ENCODE measurements around the gene ASIC2. TPM values are rescaled to one million over a fixed set of nuclear protein-coding genes. Genes with fewer than 3 reads are reported as not detected.

Gene ASIC2
- total RNA-seq, 3 donors from 2014 or later: 0.84 to 4.6 (median 0.98) TPM

DNA sequence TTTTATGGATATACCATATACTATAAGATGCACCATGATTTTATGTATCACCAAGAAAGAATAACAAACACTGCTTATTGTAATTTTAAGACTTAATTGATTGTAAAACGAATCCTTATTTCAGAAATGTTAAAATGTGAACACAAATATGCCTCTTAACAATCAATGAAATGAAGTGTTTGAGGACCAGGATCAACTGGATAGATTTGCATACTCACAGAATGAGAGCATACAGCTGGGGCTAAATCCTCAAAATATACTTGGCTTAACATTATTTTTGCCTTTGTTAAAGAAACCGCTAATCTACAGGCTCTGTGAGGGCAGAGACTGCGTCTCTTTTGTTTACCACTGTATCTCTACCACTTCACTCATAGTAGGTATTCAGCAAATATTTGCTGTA is 207.8 kb downstream of the ASIC2 start:
- Histone ChIP-seq H3K4me1 (ENCODE audit: low read depth) (peaks cover 6% of the 10 kb centered on the region), H3K9me3 (no peaks in the 10 kb centered on the region), H3K4me3 (no peak overlapping the region), H3K36me3 (ENCODE audit: low read depth) (no peaks in the 10 kb centered on the region)
- DNase-seq: no peak
- ATAC-seq: no peak
- intact Hi-C loops (cut with DNase I, micrococcal nuclease): no loop called here
- TF ChIP-seq CTCF (IDR thresholded peaks at IDR 0.05): no peak

DNA sequence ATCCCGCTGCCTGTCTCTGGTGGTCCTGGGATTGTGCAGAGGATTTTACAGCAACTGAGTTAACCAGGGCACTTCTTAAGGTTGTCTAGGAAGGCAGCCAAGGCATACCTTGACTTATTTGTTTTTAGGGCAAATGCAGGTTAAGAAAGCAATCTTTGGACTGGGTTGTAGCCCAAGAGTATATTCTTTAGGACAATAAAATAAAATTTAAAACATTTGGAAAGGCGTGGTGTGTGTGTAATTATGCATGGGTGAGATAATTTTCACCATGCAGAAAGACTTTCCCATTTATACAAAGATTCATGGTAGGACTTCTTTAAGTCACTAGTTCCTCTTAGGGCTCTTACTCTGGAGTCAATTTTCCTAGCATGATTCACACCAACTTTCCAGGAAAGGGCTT is 208.3 kb downstream of the ASIC2 start:
- H3K36me3 ChIP-seq (ENCODE audit: low read depth): no peaks in the 10 kb centered on the region
- peak in 1 of 3 donors; percentile 48 for DNase-seq
- TF ChIP-seq CTCF (IDR thresholded peaks at IDR 0.05): no peak
- peaks cover 6% of the 10 kb centered on the region for H3K4me1 ChIP-seq (ENCODE audit: low read depth)
- ATAC-seq: peak; percentile 62
- no peak overlapping the region for H3K4me3 ChIP-seq
- intact Hi-C loops (cut with DNase I, micrococcal nuclease): no loop called here
- H3K9me3 ChIP-seq: no peaks in the 10 kb centered on the region

- no peak for ATAC-seq
- intact Hi-C loops (cut with DNase I, micrococcal nuclease): no loop called here
- no peak for TF ChIP-seq CTCF (IDR thresholded peaks at IDR 0.05)
Observed at GRCh38 chr17:33082529-33083173, 210.4 kb downstream of the ASIC2 start.

DNA sequence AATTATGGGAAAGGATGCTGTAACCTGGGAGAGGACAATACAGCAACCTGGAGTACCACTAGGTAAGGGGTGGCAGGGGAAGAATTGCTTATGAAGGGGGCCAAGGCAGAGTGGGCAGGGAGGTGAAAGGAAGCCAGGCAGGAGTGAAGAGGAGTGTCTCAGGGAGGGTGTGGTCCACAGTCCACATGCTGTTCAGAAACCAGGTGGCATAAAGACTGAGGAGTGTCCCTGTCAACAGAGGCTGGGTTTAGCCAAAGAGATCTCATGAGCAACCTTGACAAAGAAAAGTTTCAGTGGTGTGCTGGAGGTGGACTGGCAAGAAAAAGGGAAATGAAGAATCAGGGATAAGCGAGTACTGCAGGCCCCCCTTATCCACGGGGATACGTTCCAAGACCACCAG is 213.0 kb downstream of the ASIC2 start:
- peak in 2 of 3 donors; percentile 26 to 60 for DNase-seq
- Histone ChIP-seq H3K4me3 (no peak overlapping the region), H3K36me3 (ENCODE audit: low read depth) (no peaks in the 10 kb centered on the region), H3K9me3 (no peaks in the 10 kb centered on the region), H3K4me1 (ENCODE audit: low read depth) (no peaks in the 10 kb centered on the region)
- intact Hi-C loops (cut with DNase I, micrococcal nuclease): no loop called here
- no peak for TF ChIP-seq CTCF (IDR thresholded peaks at IDR 0.05)
- peak; percentile 84 for ATAC-seq

More at GRCh38 chr17:33082529-33083173, 210.4 kb downstream of the ASIC2 start:
- no peaks in the 10 kb centered on the region for H3K9me3 ChIP-seq
- no peak for DNase-seq
- peaks cover 6% of the 10 kb centered on the region for H3K4me1 ChIP-seq (ENCODE audit: low read depth)
- H3K36me3 ChIP-seq (ENCODE audit: low read depth): no peaks in the 10 kb centered on the region
- no peak overlapping the region for H3K4me3 ChIP-seq

- H3K36me3 ChIP-seq (ENCODE audit: low read depth): no peaks in the 10 kb centered on the region
- TF ChIP-seq CTCF (IDR thresholded peaks at IDR 0.05): no peak
- intact Hi-C loops (cut with DNase I, micrococcal nuclease): no loop called here
- no peak overlapping the region for H3K4me3 ChIP-seq
- DNase-seq: no peak
- no peaks in the 10 kb centered on the region for H3K4me1 ChIP-seq (ENCODE audit: low read depth)
- ATAC-seq: no peak
- H3K9me3 ChIP-seq: no peaks in the 10 kb centered on the region
Observed at GRCh38 chr17:33079201-33079600, 213.9 kb downstream of the ASIC2 start.

DNA sequence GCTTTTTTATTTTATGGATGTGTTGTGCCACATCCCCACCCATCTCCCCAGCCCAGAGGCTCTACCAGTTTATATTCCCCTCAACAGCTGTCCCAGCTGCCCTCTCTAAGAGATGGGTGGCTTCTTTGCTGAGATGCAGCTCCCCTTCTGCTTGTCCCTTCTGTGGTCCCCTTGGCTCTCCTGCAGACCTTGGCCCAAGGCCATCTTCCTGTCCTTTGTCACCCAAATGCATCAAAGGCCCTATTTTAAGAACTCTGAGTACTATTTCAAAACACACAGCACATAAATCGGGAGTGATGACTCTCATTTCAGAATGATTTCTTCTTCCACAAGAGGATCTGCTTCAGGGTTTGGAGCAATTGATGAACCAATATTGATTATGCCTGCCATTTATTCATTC is 216.1 kb downstream of the ASIC2 start:
- no peak for DNase-seq
- no peak for TF ChIP-seq CTCF (IDR thresholded peaks at IDR 0.05)

More for the DNA sequence above, 216.1 kb downstream of the ASIC2 start:
- Histone ChIP-seq H3K4me1 (ENCODE audit: low read depth) (no peaks in the 10 kb centered on the region), H3K9me3 (no peaks in the 10 kb centered on the region), H3K36me3 (ENCODE audit: low read depth) (no peaks in the 10 kb centered on the region), H3K4me3 (no peak overlapping the region)
- ATAC-seq: no peak
- intact Hi-C loops (cut with DNase I, micrococcal nuclease): no loop called here

Measured in mucosa of descending colon (tissue), 3 donors.